ENCODE measurements around the gene PLCB3. TPM values are rescaled to one million over a fixed set of nuclear protein-coding genes. Genes with fewer than 3 reads are reported as not detected.

Gene PLCB3
- total and polyA plus RNA-seq, 2 experiments from 2014 or later: 28.1 to 103 TPM

DNA sequence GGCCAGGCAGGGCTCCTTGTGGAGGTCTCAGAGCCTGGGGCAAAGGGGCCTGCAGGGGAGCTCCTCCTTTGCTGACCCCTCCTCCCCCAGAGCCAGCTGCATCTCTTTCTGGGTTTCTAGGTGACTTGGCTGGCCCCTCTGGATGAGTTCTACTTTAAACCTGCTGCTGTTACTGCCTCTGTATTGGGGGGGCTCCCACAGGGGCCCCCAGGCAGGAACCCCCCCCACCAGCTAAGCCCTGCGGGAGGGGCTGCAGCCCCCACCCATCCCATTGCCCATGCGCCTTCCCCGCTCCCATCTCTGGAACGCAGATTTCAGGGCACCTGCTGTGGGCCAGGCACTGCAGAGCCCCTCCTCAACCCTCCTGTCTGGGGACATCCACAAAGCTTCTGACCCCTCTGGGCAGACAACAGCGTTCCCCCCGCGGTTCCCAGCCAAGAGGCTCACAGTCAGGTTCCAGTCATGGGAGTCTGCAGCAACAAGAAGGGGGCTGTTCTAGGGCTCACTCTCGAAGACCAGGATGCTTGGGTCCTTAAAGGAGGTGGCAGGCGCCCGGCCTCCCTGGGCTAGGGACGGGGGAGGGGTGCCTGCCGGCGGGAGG, 815 bp upstream of the PLCB3 start:
- H3K9me2 ChIP-seq (ENCODE audit: insufficient read depth): no peaks in the 10 kb centered on the region
- Mint-ChIP-seq H3K9me3 (no peaks in the 10 kb centered on the region), H3K4me1 (peaks cover 39% of the 10 kb centered on the region), H3K4me3 (peak overlapping the region; percentile 88), H3K27me3 (ENCODE audit: insufficient read depth, low read depth, poor library complexity) (peaks cover 32% of the 10 kb centered on the region), H3K36me3 (ENCODE audit: low read depth) (peaks cover 13% of the 10 kb centered on the region), H3K27ac (peak overlapping the region; percentile 94)
- peak; percentile 59 for DNase-seq (ENCODE audit: low spot score)
- peaks cover 32% of the 10 kb centered on the region for H3K4me1 ChIP-seq (ENCODE audit: insufficient read depth)
- peak; percentile 1 for ATAC-seq
- no peaks in the 10 kb centered on the region for H3K27me3 ChIP-seq (ENCODE audit: insufficient read depth)
- no peaks in the 10 kb centered on the region for H3K36me3 ChIP-seq (ENCODE audit: insufficient read depth)
- H3K79me2 ChIP-seq (replicated peaks; ENCODE audit: insufficient read depth): peaks cover 27% of the 10 kb centered on the region
- TF ChIP-seq ZNF114 (CRISPR knock-in tag; IDR thresholded peaks at IDR 0.05) (no peak), ZNF462 (CRISPR knock-in tag; IDR thresholded peaks at IDR 0.05) (no peak), NANOG (IDR thresholded peaks at IDR 0.05; ENCODE audit: borderline replicate concordance) (no peak), JUNB (IDR thresholded peaks at IDR 0.05; ENCODE audit: unreplicated experiment) (no peak)
- TF ChIP-seq, protein P1, sequence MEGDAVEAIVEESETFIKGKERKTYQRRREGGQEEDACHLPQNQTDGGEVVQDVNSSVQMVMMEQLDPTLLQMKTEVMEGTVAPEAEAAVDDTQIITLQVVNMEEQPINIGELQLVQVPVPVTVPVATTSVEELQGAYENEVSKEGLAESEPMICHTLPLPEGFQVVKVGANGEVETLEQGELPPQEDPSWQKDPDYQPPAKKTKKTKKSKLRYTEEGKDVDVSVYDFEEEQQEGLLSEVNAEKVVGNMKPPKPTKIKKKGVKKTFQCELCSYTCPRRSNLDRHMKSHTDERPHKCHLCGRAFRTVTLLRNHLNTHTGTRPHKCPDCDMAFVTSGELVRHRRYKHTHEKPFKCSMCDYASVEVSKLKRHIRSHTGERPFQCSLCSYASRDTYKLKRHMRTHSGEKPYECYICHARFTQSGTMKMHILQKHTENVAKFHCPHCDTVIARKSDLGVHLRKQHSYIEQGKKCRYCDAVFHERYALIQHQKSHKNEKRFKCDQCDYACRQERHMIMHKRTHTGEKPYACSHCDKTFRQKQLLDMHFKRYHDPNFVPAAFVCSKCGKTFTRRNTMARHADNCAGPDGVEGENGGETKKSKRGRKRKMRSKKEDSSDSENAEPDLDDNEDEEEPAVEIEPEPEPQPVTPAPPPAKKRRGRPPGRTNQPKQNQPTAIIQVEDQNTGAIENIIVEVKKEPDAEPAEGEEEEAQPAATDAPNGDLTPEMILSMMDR (conservative IDR thresholded peaks at IDR 0.05; ENCODE audit: low read depth in 2 of 2): no peak
- H2AFZ ChIP-seq: no peak overlapping the region; the same call in 1 of the 2 replicates
- H3K4me2 ChIP-seq: peak overlapping the region; percentile 100
- H3K27ac ChIP-seq (ENCODE audit: low read depth): peak overlapping the region; percentile 96
- H4K20me1 ChIP-seq (replicated peaks; ENCODE audit: insufficient read depth): no peaks in the 10 kb centered on the region; the same call in none of the 2 replicates
- peaks cover 38% of the 10 kb centered on the region for H3F3A ChIP-seq (replicated peaks; ENCODE audit: low read depth)
- H3K4me3 ChIP-seq: peak overlapping the region; percentile 100
